Right lobe of liver (tissue), 6 donors: ENCODE results near the gene AIF1. TPM values are rescaled to one million over a fixed set of nuclear protein-coding genes. Genes with fewer than 3 reads are reported as not detected.

Experiments
- ATAC-seq, 4 donors: fragments of 200-7000 bp; cut with Tn5 transposase; one replicate each; pipeline ENCODE4 v1.9.1; 2020; ENCODE audit warnings: mild to moderate bottlenecking in 4 of 4, moderate library complexity in 4 of 4
- DNase-seq, 3 donors: peaks; one replicate each; pipeline ENCODE4 v3.0.0-alpha.2; 2020
- H3K27ac ChIP-seq, 3 donors: fragments of 200-600 bp; one replicate each; pipeline ENCODE4 v1.8.0; 2022
- H3K27me3 ChIP-seq, 2 donors: fragments of 200-600 bp; one replicate each; pipeline ENCODE4 v1.8.0; 2022
- H3K36me3 ChIP-seq, 4 donors: fragments of 200-600 bp; sonication (generic) in 1 of 4; one replicate each; pipeline versions ENCODE4 v1.5.1 to v1.8.0; 2017 to 2022; ENCODE audit warnings: control low read depth in 1 of 4
- H3K4me1 ChIP-seq, 4 donors: fragments of 200-600 bp; sonication (generic) in 1 of 4; one replicate each; pipeline versions ENCODE4 v1.5.1 to v1.8.0; 2017 to 2022; ENCODE audit warnings: control low read depth in 1 of 4
- H3K4me3 ChIP-seq, 3 donors: fragments of 200-600 bp; one replicate each; pipeline ENCODE4 v1.8.0; 2022
- H3K9me3 ChIP-seq, 4 donors: fragments of 200-600 bp; sonication (generic) in 1 of 4; one replicate each; pipeline versions ENCODE4 v1.5.1 to v1.8.0; 2017 to 2022; ENCODE audit warnings: control low read depth in 1 of 4
- POLR2A ChIP-seq: fragments of 450-650 bp; IDR thresholded peaks from one replicate; pipeline ENCODE4 v1.6.1; 2017; ENCODE audit warnings: antibody characterized with exemption, mild to moderate bottlenecking
- WGBS: methylation state at CpG from one replicate; pipeline ENCODE4 v1.1.6; 2018; ENCODE audit warnings: low coverage, low lambda C conversion rate; ENCODE audit not compliant: insufficient coverage; ENCODE audit errors: missing lambda C conversion rate; 5-methylcytosine and 5-hydroxymethylcytosine counted together
- intact Hi-C, 2 donors: fragments of 100-400 bp; cut with DNase I; formaldehyde crosslinking; loops; one replicate each; pipeline versions ENCODE4 v1.11.2 to v1.14.1; 2022
- microRNA-seq, 2 donors: library from miRNA; unstranded; fragments of <30 nt; microRNA quantifications; one replicate each; pipeline ENCODE4, GENCODE V29; 2019 to 2020
- small RNA-seq, 2 experiments: library from RNA; depleted of rRNA; stranded (forward); fragments of <200 nt; gene quantifications; one replicate each; pipeline ENCODE3, GENCODE V24; 2016
- total RNA-seq, 6 experiments: library from RNA; depleted of rRNA in 2 of 6; stranded (reverse); fragments of >200 nt in 2 of 6; fragmentation: NEBNext Ultra II Directional in 3 of 6; extraction: Animal tissue kit (Norgen Biotek cat#: 25700) in 3 of 6; gene quantifications; one replicate each; pipeline versions ENCODE4 v1.1.0 to v1.2.4, GENCODE V29; 2016 to 2023
- TF ChIP-seq, protein P1 (sequence below), 4 donors: fragments of 200-600 bp in 3 of 4; fragments of 450-650 bp in 1 of 4; IDR thresholded peaks; one replicate each; pipeline versions ENCODE4 v1.5.1 to v1.8.0; 2016 to 2022; ENCODE audit warnings: antibody characterized with exemption in 4 of 4, mild to moderate bottlenecking in 2 of 4
- donor health status: DM: no; HTN: yes; CAD: no.
- donor health status: DM: no; HTN: no; CAD: no.
- donor health status: DM: no; HTN: no; CAD: no.
- donor health status: DM: no; HTN: yes; CAD: no.
- donor health status: DM: no; HTN: yes; CAD: no.

AIF1 gene
- total RNA-seq, 6 experiments from 2014 or later = 6.7 to 28.5 (median 13.0) TPM

DNA sequence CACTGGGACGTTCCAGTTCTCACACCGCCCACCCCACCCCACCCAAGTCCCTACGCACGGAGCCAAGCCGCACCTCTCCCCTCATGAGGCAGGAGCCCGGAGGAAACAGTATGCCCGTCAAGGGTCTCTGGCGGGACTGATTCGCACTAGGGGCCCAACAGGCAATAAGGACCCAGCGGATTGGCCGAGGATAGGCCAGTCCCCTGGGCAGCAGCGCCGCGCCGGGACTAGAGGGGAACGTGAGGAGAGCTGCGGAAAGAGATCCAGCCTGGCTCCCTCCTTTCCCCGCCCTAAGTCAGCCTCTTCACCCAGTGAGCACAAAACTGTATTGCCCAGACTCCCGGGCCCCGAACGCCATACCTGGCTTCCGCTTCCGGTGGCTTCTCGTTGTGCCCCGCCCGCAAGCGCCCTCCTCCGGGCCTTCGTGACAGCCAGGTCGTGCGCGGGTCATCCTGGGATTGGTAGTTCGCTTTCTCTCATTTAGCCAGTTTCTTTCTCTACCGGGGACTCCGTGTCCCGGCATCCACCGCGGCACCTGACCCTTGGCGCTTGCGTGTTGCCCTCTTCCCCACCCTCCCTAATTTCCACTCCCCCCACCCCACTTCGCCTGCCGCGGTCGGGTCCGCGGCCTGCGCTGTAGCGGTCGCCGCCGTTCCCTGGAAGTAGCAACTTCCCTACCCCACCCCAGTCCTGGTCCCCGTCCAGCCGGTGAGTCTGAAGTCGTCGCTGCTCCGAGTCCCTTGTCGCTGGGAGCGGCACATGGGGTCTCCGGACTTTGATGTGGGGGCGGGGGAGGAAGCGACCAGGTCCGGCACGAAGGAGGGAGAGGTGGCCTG lies 50.7 kb downstream of the AIF1 start, which contains the start of gene CSNK2B:
Gene CSNK2B (plus strand): TSS at position 580 of the 836 bp plus-strand sequence. CDS start 752 bp downstream, outside the sequence.
- H3K4me3 ChIP-seq = peak within 1 kb of the TSS; percentile 70 to 93 (median 87)
- peaks cover 1 to 18% (median 8%) of the 10 kb centered on the region in 4 donors for H3K4me1 ChIP-seq
- H3K9me3 ChIP-seq = no peaks in the 10 kb centered on the region
- peak; percentile 98 to 99 (median 99) for DNase-seq
- TF ChIP-seq, protein P1, sequence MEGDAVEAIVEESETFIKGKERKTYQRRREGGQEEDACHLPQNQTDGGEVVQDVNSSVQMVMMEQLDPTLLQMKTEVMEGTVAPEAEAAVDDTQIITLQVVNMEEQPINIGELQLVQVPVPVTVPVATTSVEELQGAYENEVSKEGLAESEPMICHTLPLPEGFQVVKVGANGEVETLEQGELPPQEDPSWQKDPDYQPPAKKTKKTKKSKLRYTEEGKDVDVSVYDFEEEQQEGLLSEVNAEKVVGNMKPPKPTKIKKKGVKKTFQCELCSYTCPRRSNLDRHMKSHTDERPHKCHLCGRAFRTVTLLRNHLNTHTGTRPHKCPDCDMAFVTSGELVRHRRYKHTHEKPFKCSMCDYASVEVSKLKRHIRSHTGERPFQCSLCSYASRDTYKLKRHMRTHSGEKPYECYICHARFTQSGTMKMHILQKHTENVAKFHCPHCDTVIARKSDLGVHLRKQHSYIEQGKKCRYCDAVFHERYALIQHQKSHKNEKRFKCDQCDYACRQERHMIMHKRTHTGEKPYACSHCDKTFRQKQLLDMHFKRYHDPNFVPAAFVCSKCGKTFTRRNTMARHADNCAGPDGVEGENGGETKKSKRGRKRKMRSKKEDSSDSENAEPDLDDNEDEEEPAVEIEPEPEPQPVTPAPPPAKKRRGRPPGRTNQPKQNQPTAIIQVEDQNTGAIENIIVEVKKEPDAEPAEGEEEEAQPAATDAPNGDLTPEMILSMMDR (IDR thresholded peaks at IDR 0.05) = peak in 3 of 4 donors; percentile 4 to 25 (median 16)
- TF ChIP-seq POLR2A = peak; percentile 62
- intact Hi-C loops = no loop called here
- peak; percentile 87 to 94 (median 91) for ATAC-seq
- 0% methylated on average over 30 of the region's 63 CpGs for WGBS
- peaks cover 10 to 39% (median 26%) of the 10 kb centered on the region in 4 donors for H3K36me3 ChIP-seq
- peak within 1 kb of the TSS; percentile 83 to 90 (median 86) for H3K27ac ChIP-seq
- H3K27me3 ChIP-seq = no peaks in the 10 kb centered on the region

DNA sequence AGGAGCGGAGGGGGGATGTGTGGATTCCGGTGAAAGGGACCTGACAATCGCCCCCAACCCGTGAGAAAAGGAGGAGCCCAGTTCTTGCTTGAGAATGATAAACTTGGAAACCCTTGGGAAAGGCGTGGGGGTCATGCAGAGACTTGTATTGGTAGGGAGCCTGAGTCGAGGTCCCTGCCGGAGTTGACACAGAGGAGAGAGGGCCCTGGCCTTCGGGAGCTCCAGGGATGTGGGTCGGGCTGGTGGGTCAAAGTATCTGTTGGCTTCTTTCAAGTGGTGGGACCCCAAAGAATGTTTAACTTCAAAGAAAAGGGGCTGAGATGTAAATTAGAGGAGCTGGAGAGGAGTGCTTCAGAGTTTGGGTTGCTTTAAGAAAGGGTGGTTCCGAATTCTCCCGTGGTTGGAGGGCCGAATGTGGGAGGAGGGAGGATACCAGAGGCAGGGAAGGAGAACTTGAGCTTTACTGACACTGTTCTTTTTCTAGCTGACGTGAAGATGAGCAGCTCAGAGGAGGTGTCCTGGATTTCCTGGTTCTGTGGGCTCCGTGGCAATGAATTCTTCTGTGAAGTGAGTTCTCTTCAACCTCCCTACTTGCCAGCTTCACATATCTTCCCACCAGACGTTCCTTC lies 51.4 kb downstream of the AIF1 start:
- Histone ChIP-seq H3K27ac (peak overlapping the region; percentile 62 to 90 (median 81)), H3K27me3 (no peaks in the 10 kb centered on the region), H3K9me3 (no peaks in the 10 kb centered on the region), H3K4me1 (peaks cover 1 to 18% (median 8%) of the 10 kb centered on the region in 4 donors), H3K36me3 (peaks cover 10 to 46% (median 29%) of the 10 kb centered on the region in 4 donors), H3K4me3 (peak overlapping the region; percentile 70 to 93 (median 87))
- no peak for TF ChIP-seq POLR2A
- TF ChIP-seq, protein P1 (IDR thresholded peaks at IDR 0.05) = no peak
- DNase-seq = no peak
- intact Hi-C loops = no loop called here
- 3% methylated on average over 15 of the region's 15 CpGs for WGBS
- no peak for ATAC-seq

Small RNA genes lying within 50 kb of the gene (microRNA-seq; reads per million reads assigned to microRNA genes)
- 0 reads per million in 2 donors for gene MIR6832

Small RNA genes lying within 50 kb of the gene (small RNA-seq; reads per million reads assigned to genes)
- 0 reads per million in 2 experiments for gene MIR6832
- gene RF00019 = 0 reads per million in 2 experiments
- 4.7 to 13.7 reads per million in 2 experiments for gene SNORA38
- gene UQCRHP1 = 0 reads per million in 2 experiments

Other genes with a start within 250 kb of the AIF1 start
- 10 to 100 TPM in 1 of 6 experiments, 1 to 10 TPM in 5; 2.5 to 10.9 (median 6.1) TPM for gene MICA, start 211.6 kb upstream of the AIF1 start, total RNA-seq
- 1 to 10 TPM in 4 of 6 experiments, under 1 TPM in 2; 0.48 to 2.0 (median 1.2) TPM for gene MICB, start 117.1 kb upstream of the AIF1 start, total RNA-seq
- gene MCCD1, start 86.3 kb upstream of the AIF1 start, total RNA-seq = not detected
- 100 to 1,000 TPM in 3 of 6 experiments, 10 to 100 TPM in 3; 85.2 to 145 (median 102) TPM for gene DDX39B, start 73.2 kb upstream of the AIF1 start, total RNA-seq
- under 1 TPM in 3 of 6 experiments, not detected in 3; 0.29 to 0.43 (median 0.42) TPM for gene ATP6V1G2, start 68.6 kb upstream of the AIF1 start, total RNA-seq
- gene NFKBIL1, start 67.6 kb upstream of the AIF1 start, total RNA-seq = 10 to 100 TPM in 1 of 6 experiments, 1 to 10 TPM in 5; 7.5 to 10.2 (median 8.3) TPM
- gene LTA, start 42.9 kb upstream of the AIF1 start, total RNA-seq = under 1 TPM in 1 of 6 experiments, not detected in 5; 0.20 TPM
- gene TNF, start 39.7 kb upstream of the AIF1 start, total RNA-seq = 1 to 10 TPM in 1 of 6 experiments, under 1 TPM in 1, not detected in 4; 0.15 to 1.0 TPM
- 1 to 10 TPM in 2 of 6 experiments, under 1 TPM in 4; 0.28 to 2.2 (median 0.62) TPM for gene LTB, start 32.8 kb upstream of the AIF1 start, total RNA-seq
- gene LST1, start 29.0 kb upstream of the AIF1 start, total RNA-seq = 10 to 100 TPM in 1 of 6 experiments, 1 to 10 TPM in 5; 1.5 to 21.5 (median 6.7) TPM
- under 1 TPM in 3 of 6 experiments, not detected in 3; 0.20 to 0.55 (median 0.46) TPM for gene NCR3, start 22.2 kb upstream of the AIF1 start, total RNA-seq
- gene PRRC2A, start 5.5 kb downstream of the AIF1 start, total RNA-seq = 10 to 100 TPM; 34.7 to 59.6 (median 39.4) TPM
- 100 to 1,000 TPM; 114 to 196 (median 142) TPM for gene BAG6, start 37.4 kb downstream of the AIF1 start, total RNA-seq
- 100 to 1,000 TPM; 100 to 182 (median 116) TPM for gene APOM, start 40.7 kb downstream of the AIF1 start, total RNA-seq
- 1 to 10 TPM; 6.6 to 8.7 (median 7.6) TPM for gene C6orf47, start 45.5 kb downstream of the AIF1 start, total RNA-seq
- gene GPANK1, start 49.8 kb downstream of the AIF1 start, total RNA-seq = 10 to 100 TPM in 1 of 6 experiments, 1 to 10 TPM in 5; 6.4 to 10.0 (median 8.0) TPM
- 100 to 1,000 TPM in 2 of 6 experiments, 10 to 100 TPM in 4; 52.5 to 171 (median 64.5) TPM for gene CSNK2B, start 50.8 kb downstream of the AIF1 start, total RNA-seq
- 1 to 10 TPM in 5 of 6 experiments, under 1 TPM in 1; 0.98 to 5.7 (median 2.6) TPM for gene LY6G5B, start 54.7 kb downstream of the AIF1 start, total RNA-seq
- gene LY6G5C, start 65.8 kb downstream of the AIF1 start, total RNA-seq = 1 to 10 TPM in 3 of 6 experiments, under 1 TPM in 3; 0.68 to 1.6 (median 1.2) TPM
- gene ABHD16A, start 88.1 kb downstream of the AIF1 start, total RNA-seq = 10 to 100 TPM; 29.7 to 34.8 (median 31.2) TPM
- not detected for gene LY6G6F, start 91.6 kb downstream of the AIF1 start, total RNA-seq
- gene LY6G6D, start 100.1 kb downstream of the AIF1 start, total RNA-seq = not detected
- not detected for gene LY6G6C, start 106.5 kb downstream of the AIF1 start, total RNA-seq
- under 1 TPM in 2 of 6 experiments, not detected in 4; 0.33 to 0.56 TPM for gene MPIG6B, start 108.1 kb downstream of the AIF1 start, total RNA-seq
- gene DDAH2, start 114.1 kb downstream of the AIF1 start, total RNA-seq = 10 to 100 TPM; 16.3 to 27.5 (median 19.1) TPM
- 100 to 1,000 TPM in 1 of 6 experiments, 10 to 100 TPM in 5; 36.7 to 123 (median 62.0) TPM for gene CLIC1, start 121.3 kb downstream of the AIF1 start, total RNA-seq
- gene MSH5, start 124.8 kb downstream of the AIF1 start, total RNA-seq = 1 to 10 TPM; 3.2 to 8.5 (median 4.3) TPM
- gene SAPCD1, start 147.4 kb downstream of the AIF1 start, total RNA-seq = 1 to 10 TPM in 2 of 6 experiments, under 1 TPM in 3, not detected in 1; 0.62 to 1.6 (median 0.90) TPM
- 1 to 10 TPM; 1.2 to 5.2 (median 2.7) TPM for gene VWA7, start 162.1 kb downstream of the AIF1 start, total RNA-seq
- gene VARS1, start 180.5 kb downstream of the AIF1 start, total RNA-seq = 10 to 100 TPM; 31.0 to 58.1 (median 41.0) TPM
- 10 to 100 TPM; 11.0 to 26.1 (median 11.6) TPM for gene LSM2, start 191.7 kb downstream of the AIF1 start, total RNA-seq
- gene HSPA1L, start 200.0 kb downstream of the AIF1 start, total RNA-seq = 1 to 10 TPM in 1 of 6 experiments, under 1 TPM in 5; 0.37 to 1.2 (median 0.56) TPM
- gene HSPA1A, start 200.3 kb downstream of the AIF1 start, total RNA-seq = 100 to 1,000 TPM in 2 of 6 experiments, 10 to 100 TPM in 4; 73.2 to 442 (median 80.2) TPM
- 100 to 1,000 TPM in 2 of 6 experiments, 10 to 100 TPM in 4; 41.5 to 144 (median 47.5) TPM for gene HSPA1B, start 212.5 kb downstream of the AIF1 start, total RNA-seq
- 10 to 100 TPM; 20.3 to 44.8 (median 34.1) TPM for gene NEU1, start 247.6 kb downstream of the AIF1 start, total RNA-seq